HG02970 (cell line): ENCODE measurements around the gene GKN2.
"Not testable (repeated sequence)": the region's sequence is repeated elsewhere in the genome, so short reads cannot be mapped to it uniquely, and the experiment has no call there.

Experiments used
- ATAC-seq: cut with Tn5 transposase; IDR thresholded peaks from one replicate; pipeline ENCODE4 v1.9.1; 2021; ENCODE audit warnings: mild to moderate bottlenecking, moderate library complexity, moderate number of reproducible peaks; ENCODE audit not compliant: unreplicated experiment, low FRiP score

GKN2 gene

DNA sequence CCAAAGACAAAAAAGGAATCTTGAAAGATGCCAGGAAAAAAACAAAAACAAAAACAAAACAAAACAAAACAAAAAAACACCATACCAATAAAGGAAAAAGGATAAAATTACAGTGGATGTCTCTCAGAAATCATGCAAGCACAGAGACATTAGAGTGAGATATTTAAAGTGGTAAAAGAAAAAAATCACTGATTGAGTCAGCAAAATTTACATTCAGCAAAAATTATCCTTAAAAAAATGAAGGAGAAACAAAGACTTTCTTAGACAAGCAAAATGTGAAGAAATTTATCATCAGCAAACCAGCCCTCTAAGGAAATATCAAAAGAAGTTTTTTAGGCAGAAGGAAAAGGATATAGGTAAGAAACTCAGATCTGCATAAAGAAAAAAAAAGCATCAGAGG, 11.6 kb upstream of the GKN2 start:
- no peak for ATAC-seq

DNA sequence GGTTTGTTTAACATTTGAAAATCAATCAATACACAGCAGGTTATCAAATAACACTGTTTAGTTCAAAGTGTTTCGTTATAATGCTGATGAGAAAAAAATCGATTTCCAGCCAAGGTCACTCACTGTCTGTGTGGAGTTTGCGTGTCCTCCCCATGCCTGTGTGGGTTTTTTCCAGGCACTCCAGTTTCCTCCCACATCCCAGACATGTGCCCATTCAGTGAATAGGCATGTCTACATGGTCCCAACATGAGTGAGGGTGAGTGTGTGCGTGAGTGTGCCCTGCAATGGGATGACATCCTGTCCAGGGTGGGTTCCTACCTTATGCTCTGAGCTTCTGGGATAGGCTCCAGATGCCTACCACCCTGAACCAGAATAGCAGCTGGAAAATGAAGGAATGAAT, 8.7 kb upstream of the GKN2 start:
- ATAC-seq = no peak

DNA sequence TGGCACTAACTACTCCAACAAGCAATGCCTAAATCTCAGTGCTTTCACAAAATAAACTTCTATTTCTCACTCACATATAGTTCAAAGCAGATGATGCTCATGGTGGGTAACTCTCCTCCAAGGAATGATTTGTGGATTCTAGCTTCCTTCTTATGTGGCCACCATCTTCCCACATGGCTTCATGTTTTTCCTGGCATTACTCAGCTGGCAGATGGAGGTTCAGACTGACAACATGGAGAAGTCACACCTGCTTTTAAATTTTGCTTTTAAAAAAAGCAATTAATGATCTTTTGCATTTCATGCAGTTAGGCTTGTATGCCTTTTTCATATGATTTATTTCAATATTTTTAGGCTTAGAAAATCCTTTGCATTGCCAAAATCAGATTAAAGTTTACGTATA, 6.3 kb upstream of the GKN2 start:
- ATAC-seq = no peak

DNA sequence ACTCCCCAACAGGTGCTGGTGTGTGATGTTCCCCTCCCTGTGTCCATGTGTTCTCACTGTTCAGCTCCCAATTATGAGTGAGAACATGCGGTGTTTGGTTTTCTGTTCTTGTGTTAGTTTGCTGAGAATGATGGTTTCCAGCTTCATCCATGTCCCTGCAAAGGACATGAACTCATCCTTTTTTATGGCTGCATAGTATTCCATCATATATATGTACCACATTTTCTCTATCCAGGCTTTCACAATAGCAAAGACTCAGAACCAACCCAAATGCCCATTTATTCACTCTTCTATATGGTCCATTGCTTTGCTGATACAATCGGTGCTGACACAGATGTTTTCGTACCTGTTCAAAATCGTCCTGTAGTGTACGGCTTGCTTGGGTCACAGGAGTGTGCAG, 2.7 kb upstream of the GKN2 start:
- ATAC-seq = not testable (repeated sequence)

DNA sequence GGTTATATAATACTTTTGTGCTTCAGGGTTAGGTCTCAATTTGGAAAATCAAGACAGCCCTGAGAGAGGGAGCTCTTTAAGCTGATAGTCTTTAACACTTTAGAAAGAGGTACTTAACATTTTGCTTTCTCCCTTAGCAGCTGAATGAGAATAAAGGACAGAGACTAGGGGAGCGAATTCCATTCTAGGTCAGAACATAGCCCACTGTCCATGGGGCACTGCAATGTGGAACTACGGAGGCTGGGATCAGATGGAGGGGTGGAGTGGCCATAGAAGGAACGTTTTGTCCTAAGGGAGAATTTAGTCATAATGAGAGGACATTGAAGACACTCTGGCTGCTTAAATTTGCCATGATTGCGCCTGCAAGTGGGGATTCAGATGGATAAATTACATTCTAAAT, 794 bp downstream of the GKN2 start:
- no peak for ATAC-seq

DNA sequence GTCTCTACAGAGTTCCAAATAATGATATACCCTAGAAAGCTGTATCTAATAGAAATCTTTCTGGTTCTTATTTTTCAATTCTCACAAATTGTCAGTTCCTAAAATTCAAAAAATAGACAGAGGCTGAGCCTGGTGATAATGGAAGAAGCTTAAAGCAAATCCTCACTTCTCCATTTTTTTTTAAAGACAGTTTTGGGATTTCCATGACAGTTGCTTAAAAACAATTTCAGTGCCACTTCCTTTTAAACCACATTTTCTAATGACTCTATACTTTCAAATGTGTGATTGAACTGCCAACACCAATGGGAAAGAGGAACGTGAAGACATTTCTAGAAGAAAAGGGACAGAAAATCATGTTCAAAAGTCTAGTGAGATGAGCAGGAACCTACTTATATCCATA, 4.0 kb downstream of the GKN2 start:
- ATAC-seq = no peak

DNA sequence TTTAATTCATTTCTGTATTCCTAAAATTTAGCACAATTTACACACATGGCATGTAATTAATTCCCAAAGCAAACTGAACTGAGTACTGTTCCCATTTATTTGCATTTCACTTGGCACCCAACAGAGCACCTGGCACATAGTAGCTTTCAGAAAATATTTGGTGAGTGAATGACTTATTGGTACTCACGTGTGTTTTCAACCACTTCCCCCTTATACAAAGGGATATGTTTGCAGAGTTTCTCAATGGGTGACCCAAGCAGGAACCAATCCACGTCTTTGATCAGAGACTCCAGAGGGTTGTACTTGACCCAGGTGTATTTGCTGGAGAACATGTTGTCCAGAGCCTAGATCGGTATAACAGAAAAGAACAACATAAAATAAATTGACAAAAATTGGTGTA, 6.6 kb downstream of the GKN2 start:
- ATAC-seq = no peak

DNA sequence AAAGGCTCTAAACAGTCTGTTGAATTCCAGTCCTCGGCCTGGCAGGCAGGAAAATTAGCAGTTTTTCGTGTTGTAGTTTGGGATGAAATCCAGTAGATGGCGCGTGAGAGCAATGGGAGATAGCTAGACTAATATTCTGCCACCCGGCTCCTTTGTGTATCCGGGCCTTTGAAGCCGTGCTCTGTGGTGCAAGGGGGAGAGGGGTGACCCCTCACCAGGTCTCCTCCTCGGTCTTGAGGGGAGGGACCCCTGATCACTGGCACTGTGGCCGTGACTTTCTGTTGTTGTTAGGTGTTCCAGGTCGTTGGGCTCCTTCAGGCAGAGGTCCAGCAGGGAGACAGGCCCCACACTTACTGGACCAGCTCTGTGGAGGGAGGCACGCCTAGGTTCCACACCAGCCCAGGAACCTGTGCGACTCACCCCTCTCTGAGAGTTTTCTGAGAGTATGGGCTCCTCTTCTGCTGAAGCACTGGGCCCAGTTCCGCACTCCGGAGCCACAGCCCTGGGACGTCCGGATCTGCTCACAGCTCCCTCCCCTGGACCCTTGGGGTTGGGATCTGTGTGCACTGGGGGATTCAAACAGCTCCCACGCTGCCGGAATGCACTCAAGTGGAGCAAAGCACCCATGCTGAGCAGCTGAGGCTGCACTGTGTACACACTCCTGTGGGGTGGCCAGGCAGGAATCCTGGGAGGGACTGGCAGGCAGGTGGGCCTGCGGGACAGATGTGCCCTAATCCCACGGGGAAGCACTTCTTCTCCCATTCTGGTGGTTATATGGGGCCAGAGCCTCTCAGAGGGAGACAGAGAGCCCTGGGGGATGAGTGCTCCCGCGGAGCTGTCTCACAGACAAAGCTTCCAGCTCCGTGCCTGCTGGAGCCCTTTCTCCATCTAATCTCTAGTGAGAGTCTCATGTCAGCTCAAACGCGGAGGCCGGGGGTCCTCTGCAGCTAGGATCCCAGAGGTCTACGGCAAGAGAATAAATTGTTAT, 8.8 kb downstream of the GKN2 start:
- ATAC-seq = no peak

DNA sequence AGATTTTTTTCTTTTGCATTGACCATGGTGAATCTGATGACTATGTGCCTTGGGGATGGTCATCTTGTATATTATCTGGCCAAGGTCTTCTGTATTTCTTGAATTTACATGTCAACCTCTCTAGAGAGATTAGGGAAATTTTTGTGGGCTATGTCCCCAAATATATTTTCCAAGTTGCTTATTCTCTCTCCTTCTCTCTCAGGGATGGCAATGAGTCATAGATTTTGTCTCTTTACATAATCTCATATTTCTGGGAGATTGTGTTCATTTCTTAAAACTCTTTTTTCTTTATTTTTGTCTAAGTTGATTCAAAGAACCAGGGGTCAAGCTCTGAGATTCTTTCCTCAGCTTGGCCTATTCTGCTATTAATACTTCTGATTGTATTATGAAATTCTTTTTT, 9.9 kb downstream of the GKN2 start:
- no peak for ATAC-seq

DNA sequence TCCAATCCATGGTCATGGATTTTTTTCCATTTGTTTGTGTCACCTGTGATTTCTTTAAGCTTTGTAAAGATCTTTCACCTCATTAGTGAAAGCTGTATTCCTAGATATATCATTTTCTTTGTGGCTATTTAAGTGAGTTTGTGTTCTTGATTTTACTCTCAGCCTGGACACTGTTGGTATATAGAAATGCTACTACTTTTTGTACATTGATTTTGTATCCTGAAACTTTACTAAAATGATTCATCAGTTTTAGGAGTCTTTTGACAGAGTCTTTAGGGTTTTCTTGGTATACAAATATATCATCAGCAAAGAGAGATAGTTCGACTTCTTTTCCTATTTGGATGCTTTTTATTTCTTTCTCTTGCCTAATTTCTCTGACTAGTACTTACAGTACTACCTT, 12.3 kb downstream of the GKN2 start:
- ATAC-seq = no peak

DNA sequence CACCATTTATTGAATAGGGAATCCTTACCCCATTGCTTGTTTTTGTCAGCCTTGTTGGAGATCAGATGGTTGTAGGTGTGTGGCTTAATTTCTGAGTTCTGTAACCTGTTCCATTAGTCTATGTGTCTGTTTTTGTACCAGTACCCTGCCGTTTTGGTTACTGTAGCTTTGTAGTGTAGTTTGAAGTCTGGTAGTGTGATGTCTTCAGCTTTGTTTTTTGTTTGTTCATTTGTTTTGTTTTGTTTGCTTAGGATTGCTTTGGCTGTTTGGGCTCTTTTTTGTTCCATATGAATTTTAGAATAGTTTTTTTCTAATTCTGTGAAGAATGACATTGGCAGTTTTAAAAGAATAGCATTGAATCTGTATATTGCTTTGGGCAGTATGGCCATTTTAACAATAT, 12.7 kb downstream of the GKN2 start:
- no peak for ATAC-seq

DNA sequence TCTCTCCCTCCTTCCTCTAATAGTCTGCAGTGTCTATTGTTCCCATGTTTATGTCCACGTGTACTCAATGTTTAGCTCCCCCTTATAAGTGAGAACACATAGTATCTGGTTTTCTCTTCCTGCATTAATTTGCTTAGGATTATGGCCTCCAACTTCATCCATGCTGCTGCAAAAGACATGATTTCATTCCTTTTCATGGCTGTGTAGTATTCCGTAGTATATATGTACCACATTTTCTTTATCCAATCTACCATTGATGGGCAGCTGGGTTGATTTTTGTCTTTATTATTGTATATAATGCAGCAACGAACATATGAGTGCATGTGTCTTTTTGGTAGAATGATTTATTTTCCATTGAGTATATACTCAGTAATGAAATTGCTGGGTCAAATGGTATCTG, 13.8 kb downstream of the GKN2 start:
- no peak for ATAC-seq

DNA sequence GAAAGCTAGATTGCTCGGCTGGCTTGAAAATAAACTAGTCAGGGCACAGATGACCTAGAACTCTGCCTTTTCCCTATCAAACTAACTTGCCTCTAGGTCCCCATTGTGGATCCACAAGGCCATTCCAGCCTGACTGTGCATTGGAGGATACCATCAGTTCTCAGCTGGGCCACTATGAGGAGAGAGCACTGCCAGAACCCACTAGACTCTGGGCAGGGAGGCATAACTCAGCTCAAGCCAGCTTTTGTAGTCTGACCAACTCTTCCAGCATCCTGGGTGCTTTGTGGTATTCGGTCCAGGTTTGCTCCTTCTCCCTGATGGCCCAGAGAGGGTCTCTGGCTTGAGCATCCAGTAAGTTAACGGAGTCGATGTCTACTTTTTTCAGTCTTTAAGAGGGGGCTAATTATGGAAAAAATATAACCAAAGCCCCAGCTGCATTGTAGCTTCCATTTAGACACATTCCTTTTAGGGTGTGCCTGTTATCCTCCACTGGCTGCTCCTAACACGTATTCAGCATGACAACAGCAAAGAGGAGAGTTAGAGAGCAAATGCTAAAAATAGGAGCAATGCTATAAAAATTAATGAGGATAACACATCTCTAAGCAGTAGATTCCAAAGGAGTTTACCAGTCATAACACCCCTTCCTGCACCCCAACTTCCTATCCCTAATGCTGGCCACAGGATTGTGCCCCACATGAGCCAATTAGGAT, 15.2 kb downstream of the GKN2 start:
- no peak for ATAC-seq

DNA sequence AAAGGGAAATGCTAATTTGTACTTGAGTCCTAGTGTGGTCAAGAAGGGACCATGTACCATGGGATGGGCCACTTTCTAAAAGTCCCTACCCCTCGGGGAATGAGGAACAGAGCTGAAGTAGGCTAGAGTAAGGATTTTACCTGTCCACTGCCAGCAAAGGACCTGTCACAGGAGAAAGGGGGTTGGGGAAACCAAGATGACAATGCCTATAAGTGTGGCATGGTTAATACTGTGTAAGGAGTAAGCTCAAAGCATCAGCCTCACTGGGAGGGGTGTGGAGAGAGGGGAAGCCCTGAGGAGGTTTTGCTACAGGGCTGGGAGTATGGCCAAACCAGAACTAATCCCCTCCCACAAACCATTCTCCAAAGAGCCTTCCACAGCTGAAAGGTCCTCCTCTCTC, 15.8 kb downstream of the GKN2 start:
- ATAC-seq = no peak

DNA sequence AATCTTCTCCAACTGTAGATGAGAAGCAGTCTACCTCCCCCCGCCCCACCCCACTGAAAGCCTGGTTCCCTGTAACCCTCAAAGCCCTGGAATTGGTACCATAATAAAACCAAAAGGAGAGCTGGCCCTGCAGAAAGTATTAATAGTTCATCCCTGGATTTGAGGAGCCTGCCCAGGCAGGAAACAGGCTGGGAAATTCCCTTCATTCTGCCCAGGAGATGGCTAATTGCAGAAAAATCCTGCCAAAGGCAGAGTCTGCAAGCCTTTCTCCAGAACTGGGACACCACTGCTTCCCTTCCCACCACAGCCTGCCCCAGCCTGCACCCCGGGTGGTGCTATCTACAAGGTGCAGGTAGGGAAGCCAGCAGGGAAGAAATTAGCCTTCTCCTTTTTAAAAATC, 16.3 kb downstream of the GKN2 start:
- ATAC-seq = no peak

DNA sequence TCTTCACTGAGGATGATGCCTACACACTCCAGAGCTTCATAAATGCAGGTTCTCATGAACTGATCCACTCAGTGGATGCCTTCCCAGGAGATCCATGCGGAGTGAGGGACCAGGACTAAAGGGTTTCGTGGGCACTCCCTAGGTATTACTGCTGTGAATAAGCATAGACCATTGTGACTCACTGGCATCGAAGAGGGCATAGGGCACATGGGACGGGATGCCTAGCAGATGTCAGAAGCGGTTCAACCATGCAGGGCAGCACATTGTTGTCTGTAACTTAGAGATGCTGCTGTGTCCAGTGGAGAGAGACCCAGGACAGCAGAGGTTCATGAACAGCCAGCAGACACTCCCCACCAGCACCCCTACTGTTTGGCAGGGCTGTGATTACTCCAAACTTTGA, 17.2 kb downstream of the GKN2 start:
- ATAC-seq = no peak

DNA sequence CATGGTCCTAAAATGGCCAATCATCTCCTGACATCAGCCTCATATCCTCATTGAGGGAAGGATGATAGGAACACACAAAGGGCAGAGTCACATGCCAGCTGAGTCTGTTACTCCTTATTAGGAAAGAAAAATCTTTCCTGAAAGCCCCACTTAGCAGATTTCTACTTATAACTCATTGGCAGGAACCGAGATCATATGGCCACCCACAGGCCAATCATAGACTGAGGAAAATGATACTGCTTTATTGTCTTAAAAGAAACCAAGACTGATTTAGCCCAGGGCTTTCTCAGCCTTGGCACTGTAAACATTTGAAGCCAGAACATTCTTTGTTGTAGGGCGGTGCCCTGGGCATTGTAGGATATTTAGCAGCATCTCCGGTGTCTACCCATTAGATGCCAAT, 18.7 kb downstream of the GKN2 start:
- no peak for ATAC-seq

DNA sequence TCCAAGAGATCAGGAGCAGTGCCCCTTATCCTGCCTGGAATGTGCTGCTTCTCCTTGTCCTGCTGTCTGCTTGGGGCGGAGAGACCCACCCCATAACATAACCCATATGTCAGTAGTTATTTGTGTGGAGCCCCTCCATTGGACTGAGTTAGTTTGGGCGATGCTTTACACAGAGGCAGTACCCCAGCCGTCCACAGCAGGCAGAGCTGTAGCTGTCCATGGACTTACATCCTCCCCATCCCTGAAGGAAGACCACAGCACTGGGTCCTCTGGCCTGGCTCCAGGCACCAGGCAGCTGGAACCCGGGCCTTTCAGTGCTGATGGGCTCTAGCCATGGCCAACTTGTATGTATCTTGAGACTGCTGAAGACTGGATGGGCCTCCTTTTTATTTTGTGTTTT, 20.3 kb downstream of the GKN2 start:
- no peak for ATAC-seq

DNA sequence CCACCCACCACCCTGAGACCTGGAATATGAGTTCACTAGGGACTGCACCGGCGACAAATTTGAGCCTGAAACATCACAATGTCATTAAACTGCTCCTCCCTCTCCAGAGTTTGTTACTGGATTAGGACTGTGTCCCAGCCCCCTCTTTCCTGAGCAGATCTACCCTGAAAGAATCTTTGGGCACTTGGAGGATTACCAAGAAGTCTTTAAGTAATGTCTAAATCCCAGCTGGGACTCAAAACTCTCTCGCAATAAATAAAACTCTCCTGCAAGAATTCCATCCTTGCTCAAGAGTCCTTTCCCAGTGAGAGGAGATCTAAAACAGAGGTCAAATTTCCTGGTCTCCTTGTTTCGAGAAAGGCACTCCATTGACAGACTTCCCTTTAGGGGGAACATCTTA, 20.9 kb downstream of the GKN2 start:
- ATAC-seq = no peak

DNA sequence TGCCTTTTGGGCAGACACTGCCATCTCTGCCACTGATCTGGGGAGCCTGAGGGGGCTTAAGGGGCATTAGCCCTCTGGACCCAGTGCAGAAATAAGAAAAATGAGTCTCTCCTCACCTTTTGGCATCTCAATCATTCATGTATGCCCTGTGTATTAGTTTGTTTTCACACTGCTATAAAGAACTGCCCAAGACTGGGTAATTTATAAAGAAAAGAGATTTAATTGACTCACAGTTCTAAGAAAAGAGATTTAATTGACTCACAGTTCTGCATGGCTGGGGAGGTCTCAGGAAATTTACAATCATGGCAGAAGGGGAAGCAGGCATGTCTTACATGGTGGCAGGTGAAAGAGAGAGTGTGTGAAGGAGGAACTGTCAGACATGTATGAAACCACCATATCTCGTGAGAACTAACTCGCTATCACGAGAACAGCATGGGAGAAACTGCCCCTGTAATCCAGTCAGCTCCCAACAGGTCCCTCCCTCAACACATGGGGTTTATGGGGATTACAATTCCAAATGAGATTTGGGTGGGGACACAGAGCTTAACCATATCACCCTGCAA, 21.5 kb downstream of the GKN2 start:
- no peak for ATAC-seq

DNA sequence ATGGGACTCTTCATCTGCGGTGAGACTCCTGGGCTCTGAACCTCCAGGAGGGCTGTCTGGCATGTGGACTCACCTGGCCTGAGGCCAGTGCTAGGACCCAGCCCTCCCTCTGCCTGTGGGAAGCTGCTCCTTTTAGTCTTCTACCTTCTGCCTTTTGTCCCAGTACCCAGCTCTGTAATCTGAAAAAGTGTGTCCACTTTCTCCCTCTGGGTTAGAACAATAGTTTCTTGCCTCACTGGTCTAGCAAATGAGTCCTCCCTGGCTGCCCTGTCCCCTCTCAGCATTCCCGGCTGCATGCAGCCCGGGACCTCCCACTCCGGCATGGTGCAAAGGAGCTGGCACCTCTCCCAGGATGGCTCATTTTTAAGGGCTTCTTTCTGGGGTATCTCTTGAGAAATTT, 25.9 kb downstream of the GKN2 start:
- ATAC-seq = no peak
